GM12873 (cell line): Measurements from ENCODE around the gene PRUNE1.

ENCODE experiments used
- CTCF ChIP-seq: IDR thresholded peaks from 2 replicates; pipeline ENCODE4 v1.5.1; 2012; ENCODE audit warnings: low read depth, mild to moderate bottlenecking, moderate library complexity, low read length, control low read depth; ENCODE audit not compliant: insufficient read depth; ENCODE audit errors: missing control alignments

The PRUNE1 gene

DNA sequence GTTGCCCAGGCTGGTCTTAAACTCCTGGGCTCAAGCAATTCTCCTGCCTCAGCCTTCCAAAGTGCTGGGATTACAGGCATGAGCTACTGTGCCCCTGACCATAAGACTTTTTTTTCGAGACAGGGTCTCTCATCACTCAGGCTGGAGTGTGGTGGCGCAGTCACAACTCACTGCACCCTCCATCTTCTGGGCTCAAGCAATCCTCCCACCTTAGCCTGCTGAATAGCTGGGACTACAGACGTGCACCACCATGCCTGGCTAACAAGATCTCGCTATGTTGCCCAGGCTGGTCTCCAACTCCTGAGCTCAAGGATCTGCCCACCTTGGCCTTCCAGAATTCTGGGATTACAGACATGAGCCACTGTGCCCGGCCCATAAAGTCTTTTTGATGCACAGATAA lies 41.2 kb downstream of the PRUNE1 start:
- no peak for TF ChIP-seq CTCF

DNA sequence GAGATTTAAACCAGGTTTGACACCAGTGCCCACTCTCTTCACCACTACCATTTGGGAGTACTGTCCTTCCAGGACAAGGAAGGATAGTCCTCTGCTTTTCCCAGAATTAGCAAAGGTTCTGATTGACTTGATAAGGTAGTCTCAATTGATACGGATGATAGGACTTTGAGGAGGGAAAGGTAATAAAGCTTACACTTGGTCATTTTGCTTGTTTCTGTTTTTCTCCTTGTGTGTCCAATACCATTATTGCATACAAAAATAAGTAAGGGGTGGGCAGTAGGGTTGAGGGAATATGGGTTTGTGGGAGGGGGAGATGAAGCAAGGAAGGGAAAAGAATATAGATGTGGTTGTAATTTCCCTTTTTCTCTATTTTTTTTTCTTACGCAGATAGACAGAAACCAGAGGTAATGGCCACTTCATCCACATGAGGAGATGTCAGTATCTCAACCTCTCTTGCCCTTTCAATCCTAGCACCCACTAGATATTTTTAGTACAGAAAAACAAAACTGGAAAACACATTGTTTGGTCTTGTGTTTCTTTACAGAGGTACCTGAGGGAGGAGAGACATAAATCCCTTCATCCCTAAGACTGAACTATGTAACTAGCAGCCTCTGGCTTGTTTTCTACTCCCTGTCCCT lies 41.9 kb downstream of the PRUNE1 start:
- TF ChIP-seq CTCF = no peak

- no peak for TF ChIP-seq CTCF
Observed at GRCh38 chr1:151051356-151052009, 43.2 kb downstream of the PRUNE1 start.

DNA sequence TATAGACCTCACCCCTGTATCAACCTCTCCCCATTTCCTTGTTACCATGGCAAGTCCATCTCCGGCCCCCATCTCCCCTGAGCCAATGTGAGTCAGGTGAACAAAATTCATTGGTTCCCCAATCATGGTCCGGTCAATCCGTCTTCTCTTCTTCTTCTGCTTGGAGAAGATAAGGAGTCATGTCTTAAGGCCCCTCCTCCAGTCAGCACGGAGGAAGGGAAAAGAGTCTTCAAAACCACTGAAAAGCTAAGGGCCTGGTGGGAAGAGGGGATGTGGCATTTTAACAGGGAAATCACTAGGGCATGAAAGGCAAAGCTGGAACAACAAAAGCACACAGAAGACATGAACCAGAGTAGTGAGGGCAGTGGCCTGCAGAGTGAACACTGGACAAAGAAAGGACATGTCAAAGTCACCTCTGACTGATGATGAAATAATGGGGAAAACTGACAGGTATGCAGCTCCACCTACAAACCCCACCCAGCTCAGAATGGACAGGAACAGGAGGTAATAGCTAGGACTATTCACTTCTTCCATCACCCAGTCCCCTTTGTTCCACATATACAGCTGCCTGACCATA lies 46.8 kb downstream of the PRUNE1 start:
- no peak for TF ChIP-seq CTCF

DNA sequence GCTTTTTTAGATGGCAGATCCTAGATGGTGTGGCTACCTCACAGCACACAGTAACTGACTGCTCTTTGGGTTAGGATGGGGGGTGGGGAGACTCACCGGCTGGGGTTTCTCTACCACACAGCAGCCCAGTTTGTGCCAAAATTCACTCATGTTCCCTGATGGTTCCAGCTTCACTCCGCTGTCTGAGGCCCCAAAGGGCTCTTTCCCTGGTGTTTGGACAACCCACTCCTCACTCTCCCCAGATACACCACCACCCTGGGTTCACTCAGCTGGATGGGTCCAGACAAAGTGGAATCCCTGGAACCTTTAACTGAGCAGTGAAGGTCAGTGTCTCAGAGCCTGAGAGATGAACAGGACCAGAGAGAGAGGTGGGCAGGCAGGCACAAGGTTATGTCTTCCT lies 47.3 kb downstream of the PRUNE1 start:
- TF ChIP-seq CTCF = no peak

- TF ChIP-seq CTCF = no peak
Observed at GRCh38 chr1:151056149-151056548, 47.9 kb downstream of the PRUNE1 start.

GRCh38 chr1:151058692-151059091 lies 50.4 kb downstream of the PRUNE1 start:
- TF ChIP-seq CTCF = no peak
